Body of pancreas (tissue), 4 donors: ENCODE data around the gene RAD51B.
"Not testable (repeated sequence)": the region's sequence is repeated elsewhere in the genome, so short reads cannot be mapped to it uniquely, and the experiment has no call there.

ENCODE experiments used
- CTCF ChIP-seq, 7 experiments: fragments of 450-650 bp in 4 of 7; fragments of 200-600 bp in 3 of 7; sonication (generic) in 3 of 7; IDR thresholded peaks; one replicate each; pipeline ENCODE4 v1.5.1; 2016 to 2019; ENCODE audit warnings: antibody characterized with exemption in 7 of 7
- POLR2A ChIP-seq, 3 donors: fragments of 450-650 bp; IDR thresholded peaks; one replicate each; pipeline ENCODE4 v1.6.1; 2016; ENCODE audit warnings: antibody characterized with exemption in 3 of 3, mild to moderate bottlenecking in 2 of 3

GRCh38 chr14:68302938-68303337 is 483.4 kb downstream of the RAD51B start:
- TF ChIP-seq CTCF, POLR2A (IDR thresholded peaks at IDR 0.05): not testable (repeated sequence)
